HepG2 (cell line): Measurements from ENCODE around the gene DSCAM. TPM values are rescaled to one million over a fixed set of nuclear protein-coding genes. Genes with fewer than 3 reads are reported as not detected.

Source experiments
- ATAC-seq: fragments of 200-7000 bp; cut with Tn5 transposase; 3 replicates; pipeline ENCODE4 v1.9.1; 2020; ENCODE audit warnings: mild to moderate bottlenecking, moderate library complexity
- BruUV-seq: library from RNA; stranded (reverse); fragments of 400-500 nt; replicated peaks from 2 replicates; lab custom pipeline; 2021; lab: Mats Ljungman, UMichigan
- CTCF ChIA-PET: fragments of 300-600 bp; formaldehyde crosslinking; extraction: SDS; loops from one replicate; lab custom pipeline; 2021; ENCODE audit warnings: low total read pairs, inconsistent platforms, low intra/inter-chr PET ratio; lab: Yijun Ruan, JAX
- POLR2A ChIA-PET: fragments of 350-600 bp; sonication (Branson Sonifier 250); formaldehyde crosslinking; loops from one replicate; lab custom pipeline; 2020; ENCODE audit warnings: antibody characterized with exemption, inconsistent platforms; lab: Yijun Ruan, JAX
- DNase-seq: peaks from one replicate; pipeline ENCODE4 v3.0.0-alpha.2; 2015; ENCODE audit warnings: low spot score
- FAIRE-seq: peaks from 3 replicates; lab custom pipeline; 2011; peaks lifted over from hg19 to GRCh38; lab: Jason Lieb, UNC
- H2AFZ ChIP-seq: one replicate; pipeline ENCODE4 v1.6.1; 2011; ENCODE audit warnings: low read length, inconsistent platforms
- H3K27ac ChIP-seq: fragments of 300-600 bp; 3 replicates; pipeline ENCODE4 v1.8.0; 2011; ENCODE audit warnings: mixed run types, mild to moderate bottlenecking, mixed read lengths, low read length, inconsistent platforms; ENCODE audit not compliant: insufficient read depth; ENCODE audit errors: extremely low read length
- H3K27me3 ChIP-seq, 2 experiments: fragments of 200-600 bp in 1 of 2; 2 replicates in 1 of 2; 3 replicates in 1 of 2; pipeline versions ENCODE4 v1.6.0 to v1.8.0; 2011; ENCODE audit warnings: low read length in 2 of 2, mild to moderate bottlenecking in 2 of 2, moderate library complexity in 2 of 2, inconsistent platforms in 1 of 2; ENCODE audit not compliant: insufficient read depth in 2 of 2, control insufficient read depth in 1 of 2
- H3K36me3 ChIP-seq, 2 experiments: fragments of 200-600 bp in 1 of 2; replicated peaks in 1 of 2; 2 replicates in 1 of 2; 3 replicates in 1 of 2; pipeline versions ENCODE4 v1.5.1 to v1.8.0; 2011; ENCODE audit warnings: low read length in 2 of 2, inconsistent platforms in 1 of 2; ENCODE audit not compliant: insufficient read depth in 2 of 2, control insufficient read depth in 1 of 2
- H3K4me1 ChIP-seq: 2 replicates; pipeline ENCODE4 v1.5.1; 2012; ENCODE audit warnings: low read length, inconsistent platforms; ENCODE audit not compliant: insufficient read depth
- H3K4me2 ChIP-seq: 2 replicates; pipeline ENCODE4 v1.6.0; 2011; ENCODE audit warnings: low read depth, low read length, inconsistent platforms
- H3K4me3 ChIP-seq, 3 experiments: fragments of 200-600 bp in 1 of 3; sonication (generic), shearing (Covaris generic) in 1 of 3; replicated peaks in 1 of 3; 2 replicates each; pipeline ENCODE4 v1.5.1; 2011 to 2016; ENCODE audit warnings: low read length in 3 of 3, inconsistent platforms in 2 of 3, low read depth in 2 of 3, mild to moderate bottlenecking in 2 of 3, control low read depth in 1 of 3, mixed read lengths in 1 of 3; ENCODE audit not compliant: insufficient read depth in 1 of 3
- H3K79me2 ChIP-seq: one replicate; pipeline ENCODE4 v1.6.1; 2011; ENCODE audit warnings: low read length, inconsistent platforms; ENCODE audit not compliant: insufficient read depth
- H3K9ac ChIP-seq: 2 replicates; pipeline ENCODE4 v1.6.0; 2011; ENCODE audit warnings: mild to moderate bottlenecking, low read depth, low read length, inconsistent platforms; ENCODE audit not compliant: insufficient read depth
- H3K9me3 ChIP-seq: 2 replicates; pipeline ENCODE4 v1.5.1; 2012; ENCODE audit warnings: mild to moderate bottlenecking, low read length
- H4K20me1 ChIP-seq: 2 replicates; pipeline ENCODE4 v1.6.0; 2011; ENCODE audit warnings: inconsistent platforms, mild to moderate bottlenecking, low read length, moderate library complexity; ENCODE audit not compliant: insufficient read depth
- ASH2L ChIP-seq: fragments of 300-600, 200-600 bp; sonication (generic); IDR thresholded peaks from 2 replicates; pipeline ENCODE4 v1.7.0; 2017; ENCODE audit warnings: low read depth, mild to moderate bottlenecking, moderate library complexity, mixed read lengths, low read length; ENCODE audit not compliant: insufficient read length
- CAMTA2 ChIP-seq: sonication (generic); formaldehyde crosslinking; IDR thresholded peaks from 2 replicates; pipeline ENCODE4 v1.4.0; 2020; ENCODE audit warnings: mild to moderate bottlenecking, missing genetic modification reagents, borderline replicate concordance
- CEBPG ChIP-seq: IDR thresholded peaks from 2 replicates; pipeline ENCODE4 v1.6.1; 2016
- ISL2 ChIP-seq: sonication (generic); formaldehyde crosslinking; IDR thresholded peaks from 2 replicates; pipeline ENCODE4 v1.5.0; 2020; ENCODE audit warnings: missing genetic modification reagents
- KAT7 ChIP-seq: IDR thresholded peaks from 2 replicates; pipeline ENCODE4 v1.6.1; 2018; ENCODE audit warnings: borderline replicate concordance, missing compliant biosample characterization
- KLF9 ChIP-seq: IDR thresholded peaks from 2 replicates; pipeline ENCODE4 v1.6.1; 2016; ENCODE audit warnings: low read depth
- KMT2A ChIP-seq: sonication (generic); formaldehyde crosslinking; IDR thresholded peaks from 2 replicates; pipeline ENCODE4 v1.4.0; 2020; ENCODE audit warnings: missing genetic modification reagents
- MATR3 ChIP-seq: sonication (generic); formaldehyde crosslinking; IDR thresholded peaks from 2 replicates; pipeline ENCODE4 v1.4.0; 2020; ENCODE audit warnings: missing genetic modification reagents
- NCOA2 ChIP-seq: sonication (generic); formaldehyde crosslinking; IDR thresholded peaks from 2 replicates; pipeline ENCODE4 v1.8.0; 2022; ENCODE audit warnings: inconsistent platforms
- NRL ChIP-seq: sonication (generic); formaldehyde crosslinking; IDR thresholded peaks from 2 replicates; pipeline ENCODE4 v1.5.0; 2020; ENCODE audit warnings: missing genetic modification reagents, mild to moderate bottlenecking, moderate library complexity, borderline replicate concordance
- POLR2AphosphoS5 ChIP-seq: IDR thresholded peaks from 2 replicates; pipeline ENCODE4 v1.6.1; 2012; ENCODE audit warnings: low read depth, low read length
- SOX6 ChIP-seq, 2 experiments: fragments of 450-650 bp in 1 of 2; sonication (generic) in 1 of 2; formaldehyde crosslinking in 1 of 2; IDR thresholded peaks; 2 replicates each; pipeline versions ENCODE4 v1.4.0 to v1.6.1; 2017 to 2020; ENCODE audit warnings: antibody characterized with exemption in 1 of 2, mild to moderate bottlenecking in 1 of 2, missing genetic modification reagents in 1 of 2
- SP140L ChIP-seq: sonication (generic); formaldehyde crosslinking; IDR thresholded peaks from 2 replicates; pipeline ENCODE4 v1.4.0; 2020; ENCODE audit warnings: missing genetic modification reagents, borderline replicate concordance
- SRSF1 ChIP-seq: fragments of 200-400 bp; formaldehyde crosslinking; optimal IDR thresholded peaks from 2 replicates; pipeline ENCODE3; 2017; ENCODE audit warnings: mild to moderate bottlenecking, low read depth, low read length, moderate library complexity
- ZNF143 ChIP-seq: sonication (generic); formaldehyde crosslinking; IDR thresholded peaks from 2 replicates; pipeline ENCODE4 v1.4.0; 2020; ENCODE audit warnings: missing genetic modification reagents
- ZNF430 ChIP-seq: sonication (generic); formaldehyde crosslinking; IDR thresholded peaks from 2 replicates; pipeline ENCODE4 v1.9.0; 2021; ENCODE audit warnings: mild to moderate bottlenecking, missing genetic modification reagents
- ZNF780A ChIP-seq: sonication (generic); formaldehyde crosslinking; IDR thresholded peaks from 2 replicates; pipeline ENCODE4 v1.8.0; 2022; ENCODE audit warnings: mild to moderate bottlenecking, missing genetic modification reagents, moderate library complexity
- WGBS: methylation state at CpG from one replicate; pipeline ENCODE4 v1.1.6; 2017; ENCODE audit warnings: low lambda C conversion rate; 5-methylcytosine and 5-hydroxymethylcytosine counted together
- in situ Hi-C: cut with HindIII; loops from 2 replicates; pipeline ENCODE4 v1.10.0; 2017; ENCODE audit warnings: low pct_unique_long_range_greater_than_20kb; ENCODE audit not compliant: extremely low pct_ligation_motif_present
- intact Hi-C: fragments of 100-400 bp; cut with micrococcal nuclease; formaldehyde crosslinking; loops from one replicate; pipeline ENCODE4 v1.10.0; 2022; ENCODE audit not compliant: unreplicated experiment
- polyA plus RNA-seq, 8 experiments: library from polyadenylated mRNA; depleted of rRNA in 3 of 8; stranded (reverse) in 7 of 8; unstranded in 1 of 8; fragments of >200 nt; fragmentation: Illumina TruSeq in 4 of 8; extraction: Trizol in 4 of 8; gene quantifications; 2 replicates each; pipeline versions ENCODE4 v1.2.1 to v1.2.3, GENCODE V29; 2011 to 2016; ENCODE audit warnings: low read depth in 4 of 8, missing spikeins in 1 of 8, mixed read lengths in 1 of 8; ENCODE audit not compliant: insufficient read depth in 1 of 8
- total RNA-seq, 5 experiments: library from RNA; depleted of rRNA; stranded (reverse); fragments of >200 nt; fragmentation: Illumina TruSeq; extraction: Trizol; gene quantifications; 2 replicates each; pipeline ENCODE4 v1.2.3, GENCODE V29; 2016; ENCODE audit warnings: low read depth in 1 of 5
- TF ChIP-seq, protein P1 (sequence below): sonication (generic); formaldehyde crosslinking; conservative IDR thresholded peaks from 2 replicates; pipeline ENCODE4 v1.8.0; 2022; ENCODE audit warnings: low read depth, missing genetic modification reagents
- TF ChIP-seq, protein P2 (sequence below): sonication (generic); formaldehyde crosslinking; IDR thresholded peaks from 2 replicates; pipeline ENCODE4 v1.5.1; 2020; ENCODE audit warnings: missing genetic modification reagents, mild to moderate bottlenecking, borderline replicate concordance
- TF ChIP-seq, protein P3 (sequence below): sonication (generic); formaldehyde crosslinking; IDR thresholded peaks from 2 replicates; pipeline ENCODE4 v1.4.0; 2020; ENCODE audit warnings: missing genetic modification reagents; ENCODE audit errors: not compliant biosample characterization

The DSCAM gene
- total and polyA plus RNA-seq, 2 of the 13 experiments (the other 11 are each of a cell fraction or from before 2014, with no cell fraction given): not detected

DNA sequence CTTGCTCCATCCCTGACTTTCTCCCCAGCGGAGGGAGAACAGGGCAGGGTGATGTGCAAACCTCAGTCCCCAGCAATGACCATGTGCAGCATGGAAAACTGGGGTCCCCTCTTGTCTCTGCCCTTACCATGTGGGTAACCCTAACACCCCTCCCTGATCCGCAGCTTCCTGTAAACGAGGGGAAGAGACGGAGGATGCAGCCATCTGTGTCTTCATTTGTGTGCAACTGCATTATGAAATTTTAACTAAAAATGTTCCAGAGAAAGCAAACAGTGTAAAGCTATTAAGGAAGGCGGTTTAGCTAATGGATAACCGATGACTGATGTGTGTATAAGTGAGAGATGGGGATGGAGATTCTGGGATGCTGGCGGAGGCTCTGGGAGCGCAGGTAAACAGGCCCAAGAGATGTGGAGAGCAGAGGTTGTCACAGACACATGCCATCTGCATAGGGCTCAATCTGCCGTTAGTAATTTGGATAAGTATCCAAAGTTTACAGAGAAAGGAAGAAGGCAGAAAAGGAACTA is 206.6 kb downstream of the DSCAM start (continued):
- TF ChIP-seq, protein P1, sequence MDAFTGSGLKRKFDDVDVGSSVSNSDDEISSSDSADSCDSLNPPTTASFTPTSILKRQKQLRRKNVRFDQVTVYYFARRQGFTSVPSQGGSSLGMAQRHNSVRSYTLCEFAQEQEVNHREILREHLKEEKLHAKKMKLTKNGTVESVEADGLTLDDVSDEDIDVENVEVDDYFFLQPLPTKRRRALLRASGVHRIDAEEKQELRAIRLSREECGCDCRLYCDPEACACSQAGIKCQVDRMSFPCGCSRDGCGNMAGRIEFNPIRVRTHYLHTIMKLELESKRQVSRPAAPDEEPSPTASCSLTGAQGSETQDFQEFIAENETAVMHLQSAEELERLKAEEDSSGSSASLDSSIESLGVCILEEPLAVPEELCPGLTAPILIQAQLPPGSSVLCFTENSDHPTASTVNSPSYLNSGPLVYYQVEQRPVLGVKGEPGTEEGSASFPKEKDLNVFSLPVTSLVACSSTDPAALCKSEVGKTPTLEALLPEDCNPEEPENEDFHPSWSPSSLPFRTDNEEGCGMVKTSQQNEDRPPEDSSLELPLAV: no peak
- no peak for TF ChIP-seq KMT2A (CRISPR knock-in tag)
- TF ChIP-seq, protein P2, sequence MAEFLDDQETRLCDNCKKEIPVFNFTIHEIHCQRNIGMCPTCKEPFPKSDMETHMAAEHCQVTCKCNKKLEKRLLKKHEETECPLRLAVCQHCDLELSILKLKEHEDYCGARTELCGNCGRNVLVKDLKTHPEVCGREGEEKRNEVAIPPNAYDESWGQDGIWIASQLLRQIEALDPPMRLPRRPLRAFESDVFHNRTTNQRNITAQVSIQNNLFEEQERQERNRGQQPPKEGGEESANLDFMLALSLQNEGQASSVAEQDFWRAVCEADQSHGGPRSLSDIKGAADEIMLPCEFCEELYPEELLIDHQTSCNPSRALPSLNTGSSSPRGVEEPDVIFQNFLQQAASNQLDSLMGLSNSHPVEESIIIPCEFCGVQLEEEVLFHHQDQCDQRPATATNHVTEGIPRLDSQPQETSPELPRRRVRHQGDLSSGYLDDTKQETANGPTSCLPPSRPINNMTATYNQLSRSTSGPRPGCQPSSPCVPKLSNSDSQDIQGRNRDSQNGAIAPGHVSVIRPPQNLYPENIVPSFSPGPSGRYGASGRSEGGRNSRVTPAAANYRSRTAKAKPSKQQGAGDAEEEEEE (CRISPR knock-in tag): no peak

DNA sequence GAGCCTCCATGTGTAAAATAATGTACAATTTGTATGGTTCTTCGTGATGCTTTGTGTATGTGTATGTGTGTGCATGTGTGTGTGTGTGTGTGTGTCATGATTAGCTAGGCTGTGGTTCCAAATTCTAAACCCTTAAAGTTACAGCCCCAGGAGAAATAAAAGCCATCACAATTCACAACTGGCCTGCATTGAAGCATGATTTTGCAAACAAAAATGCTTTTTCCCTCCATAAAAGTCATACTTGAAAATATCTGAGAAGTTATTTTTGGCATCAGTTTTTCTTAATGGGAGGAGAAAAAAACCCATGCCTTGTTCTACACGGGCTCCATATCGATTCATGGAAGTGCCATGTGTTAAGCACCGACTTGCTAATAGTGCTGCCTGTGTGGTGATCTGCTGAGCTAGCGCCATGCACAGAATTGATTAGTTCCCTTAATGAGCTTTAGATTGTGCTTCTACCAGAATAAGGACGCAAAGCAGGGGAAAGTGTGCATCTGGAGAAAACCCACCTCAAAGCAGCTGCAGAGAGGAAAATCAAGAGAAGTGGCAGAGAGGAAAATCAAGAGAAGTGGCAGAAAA is 207.3 kb downstream of the DSCAM start:
- no peak overlapping the region for H3K9ac ChIP-seq
- peaks cover 92% of the 10 kb centered on the region for H3K9me3 ChIP-seq
- 10% methylated on average over 6 of the region's 6 CpGs for WGBS
- H3K27me3 ChIP-seq: no peaks in the 10 kb centered on the region
- FAIRE-seq (no peak), DNase-seq (no peak), ATAC-seq (no peak)
- no peaks in the 10 kb centered on the region for H3K36me3 ChIP-seq
- in situ Hi-C loops (no loop called here), intact Hi-C loops (no loop called here)
- no peaks in the 10 kb centered on the region for H3K4me1 ChIP-seq
- H3K79me2 ChIP-seq: no peaks in the 10 kb centered on the region
- H3K4me2 ChIP-seq: no peak overlapping the region
- BruUV-seq: no TSS peak
- no peak overlapping the region for H3K27ac ChIP-seq
- no peak overlapping the region for H2AFZ ChIP-seq
- no peaks in the 10 kb centered on the region for H4K20me1 ChIP-seq
- ChIA-PET CTCF (no interaction called here), POLR2A (no interaction called here)
- H3K4me3 ChIP-seq: no peak overlapping the region
- no peak for TF ChIP-seq ISL2 (CRISPR knock-in tag)
- TF ChIP-seq, protein P3, sequence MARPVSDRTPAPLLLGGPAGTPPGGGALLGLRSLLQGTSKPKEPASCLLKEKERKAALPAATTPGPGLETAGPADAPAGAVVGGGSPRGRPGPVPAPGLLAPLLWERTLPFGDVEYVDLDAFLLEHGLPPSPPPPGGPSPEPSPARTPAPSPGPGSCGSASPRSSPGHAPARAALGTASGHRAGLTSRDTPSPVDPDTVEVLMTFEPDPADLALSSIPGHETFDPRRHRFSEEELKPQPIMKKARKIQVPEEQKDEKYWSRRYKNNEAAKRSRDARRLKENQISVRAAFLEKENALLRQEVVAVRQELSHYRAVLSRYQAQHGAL (CRISPR knock-in tag): no peak
- TF ChIP-seq POLR2AphosphoS5: no peak
- TF ChIP-seq SRSF1: no peak
- TF ChIP-seq ASH2L: no peak
- TF ChIP-seq SOX6 (IDR thresholded peaks at IDR 0.05): no peak
- no peak for TF ChIP-seq SOX6 (CRISPR knock-in tag; IDR thresholded peaks at IDR 0.05)
- no peak for TF ChIP-seq KAT7 (CRISPR knock-in tag)
- TF ChIP-seq SP140L (CRISPR knock-in tag): no peak
- no peak for TF ChIP-seq NRL (CRISPR knock-in tag)
- no peak for TF ChIP-seq MATR3 (CRISPR knock-in tag)
- TF ChIP-seq CAMTA2 (CRISPR knock-in tag): no peak
- TF ChIP-seq ZNF780A (CRISPR knock-in tag): no peak
- TF ChIP-seq CEBPG: no peak
- TF ChIP-seq KLF9 (CRISPR knock-in tag): no peak
- TF ChIP-seq ZNF143 (CRISPR knock-in tag): no peak
- TF ChIP-seq ZNF430 (CRISPR knock-in tag): no peak
- TF ChIP-seq NCOA2: no peak
